ENCODE data around the gene OR4D2. TPM values are rescaled to one million over a fixed set of nuclear protein-coding genes. Genes with fewer than 3 reads are reported as not detected.

The OR4D2 gene
- total and polyA plus RNA-seq, 2 of the 13 experiments (the other 11 are each of a cell fraction or from before 2014, with no cell fraction given), result not detected

DNA sequence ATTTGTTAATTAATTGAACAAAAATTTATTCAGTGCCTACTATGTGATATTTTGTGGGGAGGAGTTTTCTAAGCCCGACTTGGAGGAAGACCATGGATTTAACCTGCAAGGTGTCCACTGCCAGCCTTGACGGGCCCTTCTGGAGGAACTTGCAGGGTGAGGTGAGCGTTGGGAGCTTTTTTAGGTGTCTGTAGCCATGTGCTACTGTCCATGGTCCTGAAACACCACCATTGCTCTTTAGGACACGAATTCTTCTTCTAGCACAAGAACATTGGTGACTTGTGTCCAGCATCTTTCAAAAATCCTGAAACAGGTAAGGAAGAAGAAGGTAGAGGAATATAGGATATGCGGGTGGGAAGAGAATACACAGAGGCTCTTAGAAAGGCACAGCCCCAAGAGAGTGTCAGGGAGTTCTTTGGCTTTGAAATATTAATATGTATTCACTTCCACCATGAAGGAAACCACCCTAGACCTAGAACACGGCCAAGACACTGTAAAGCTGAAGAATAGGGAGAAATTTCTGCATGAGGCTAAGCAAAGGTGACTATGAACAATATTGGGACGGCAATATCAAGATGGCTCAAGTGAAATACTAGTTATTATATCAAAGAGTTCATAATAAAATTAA is 46.5 kb upstream of the OR4D2 start (continued):
- TF ChIP-seq NR1H2 (CRISPR knock-in tag; IDR thresholded peaks at IDR 0.05; ENCODE audit: borderline replicate concordance, low read depth) (no peak), TBX2 (CRISPR knock-in tag; IDR thresholded peaks at IDR 0.05; ENCODE audit: borderline replicate concordance) (peak; percentile 39; the same call in 1 of the 2 replicates), HMGXB3 (CRISPR knock-in tag; IDR thresholded peaks at IDR 0.05; ENCODE audit: borderline replicate concordance) (peak; percentile 93), REST (IDR thresholded peaks at IDR 0.05; ENCODE audit: borderline replicate concordance in 1 of 2, low read depth in 1 of 2, low read length in 2 of 2) (peak in 1 of 2 experiments; percentile 98), ZNF780A (CRISPR knock-in tag; IDR thresholded peaks at IDR 0.05) (no peak), ZSCAN31 (CRISPR knock-in tag; IDR thresholded peaks at IDR 0.05; ENCODE audit: low read depth) (no peak; the same call in 1 of the 2 replicates), PCBP1 (IDR thresholded peaks at IDR 0.05; ENCODE audit: borderline replicate concordance, low read depth, low read length) (no peak), HES4 (CRISPR knock-in tag; IDR thresholded peaks at IDR 0.05; ENCODE audit: borderline replicate concordance) (0 out of 2 replicates have a peak, but pooled peaks have one; percentile 52), SIX1 (CRISPR knock-in tag; IDR thresholded peaks at IDR 0.05; ENCODE audit: borderline replicate concordance) (no peak), ZNF142 (CRISPR knock-in tag; IDR thresholded peaks at IDR 0.05) (0 out of 2 replicates have a peak, but pooled peaks have one; percentile 58)
- TF ChIP-seq, protein P1, sequence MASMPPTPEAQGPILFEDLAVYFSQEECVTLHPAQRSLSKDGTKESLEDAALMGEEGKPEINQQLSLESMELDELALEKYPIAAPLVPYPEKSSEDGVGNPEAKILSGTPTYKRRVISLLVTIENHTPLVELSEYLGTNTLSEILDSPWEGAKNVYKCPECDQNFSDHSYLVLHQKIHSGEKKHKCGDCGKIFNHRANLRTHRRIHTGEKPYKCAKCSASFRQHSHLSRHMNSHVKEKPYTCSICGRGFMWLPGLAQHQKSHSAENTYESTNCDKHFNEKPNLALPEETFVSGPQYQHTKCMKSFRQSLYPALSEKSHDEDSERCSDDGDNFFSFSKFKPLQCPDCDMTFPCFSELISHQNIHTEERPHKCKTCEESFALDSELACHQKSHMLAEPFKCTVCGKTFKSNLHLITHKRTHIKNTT (CRISPR knock-in tag; IDR thresholded peaks at IDR 0.05), result no peak

All from HepG2 (cell line).